Measurements from ENCODE around the gene LMNB1.
"Not testable (repeated sequence)": the region's sequence is repeated elsewhere in the genome, so short reads cannot be mapped to it uniquely, and the experiment has no call there.

Gene LMNB1

DNA sequence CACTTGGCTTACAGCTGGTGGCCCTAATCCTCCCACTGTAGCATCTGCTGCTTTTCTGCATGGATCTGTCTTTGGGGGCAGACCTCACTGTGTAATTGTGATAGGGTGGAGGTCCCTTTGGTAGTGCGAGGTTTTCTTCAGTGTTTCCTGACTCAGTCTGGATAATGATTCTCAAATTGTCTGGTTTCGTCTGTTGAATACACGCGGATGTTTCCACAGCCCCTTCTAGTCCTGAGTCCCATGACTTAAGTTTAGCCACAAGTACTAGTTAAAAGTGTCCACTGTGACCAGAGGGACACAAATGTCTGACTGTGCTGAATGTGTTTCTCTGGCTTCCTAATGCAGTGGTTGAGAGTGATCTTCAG, 70.5 kb downstream of the LMNB1 start:
- H3K4me1 ChIP-seq = no peaks in the 10 kb centered on the region
- DNase-seq (ENCODE audit: low spot score in 2 of 2) = no peak
- H3K9me3 ChIP-seq = no peaks in the 10 kb centered on the region
- in situ Hi-C loops (cut with MboI; ENCODE audit: low sequenced_read_pairs) = no loop called here
- H3K27me3 ChIP-seq (ENCODE audit: low read depth) = no peaks in the 10 kb centered on the region
- no peaks in the 10 kb centered on the region for H3K36me3 ChIP-seq (replicated peaks)
- H3K4me3 ChIP-seq = no peak overlapping the region

DNA sequence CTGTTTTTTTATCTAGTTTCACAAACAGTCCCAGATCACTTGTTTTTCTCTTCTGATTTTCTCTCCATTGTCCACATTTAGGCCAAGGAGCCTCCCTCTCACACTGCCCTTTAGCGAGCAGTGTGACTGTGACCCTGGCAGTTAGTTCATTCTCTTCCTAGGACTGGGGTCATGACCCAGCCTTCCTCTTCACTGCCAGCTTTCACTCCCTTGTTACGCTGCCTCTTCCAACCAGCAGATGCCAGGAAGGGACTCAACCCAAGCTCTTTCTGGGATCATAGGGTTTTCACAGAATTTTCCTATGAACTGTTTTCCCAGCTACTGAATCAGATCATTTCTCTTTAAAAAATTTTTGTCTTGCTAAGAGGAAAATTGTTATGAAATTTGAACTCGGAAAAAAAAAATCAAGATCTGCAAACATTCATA, 70.9 kb downstream of the LMNB1 start:
- Histone ChIP-seq H3K27me3 (ENCODE audit: low read depth) (no peaks in the 10 kb centered on the region), H3K4me3 (no peak overlapping the region), H3K36me3 (replicated peaks) (no peaks in the 10 kb centered on the region), H3K4me1 (no peaks in the 10 kb centered on the region), H3K9me3 (no peaks in the 10 kb centered on the region)
- in situ Hi-C loops (cut with MboI; ENCODE audit: low sequenced_read_pairs) = no loop called here
- DNase-seq (ENCODE audit: low spot score in 2 of 2) = no peak

DNA sequence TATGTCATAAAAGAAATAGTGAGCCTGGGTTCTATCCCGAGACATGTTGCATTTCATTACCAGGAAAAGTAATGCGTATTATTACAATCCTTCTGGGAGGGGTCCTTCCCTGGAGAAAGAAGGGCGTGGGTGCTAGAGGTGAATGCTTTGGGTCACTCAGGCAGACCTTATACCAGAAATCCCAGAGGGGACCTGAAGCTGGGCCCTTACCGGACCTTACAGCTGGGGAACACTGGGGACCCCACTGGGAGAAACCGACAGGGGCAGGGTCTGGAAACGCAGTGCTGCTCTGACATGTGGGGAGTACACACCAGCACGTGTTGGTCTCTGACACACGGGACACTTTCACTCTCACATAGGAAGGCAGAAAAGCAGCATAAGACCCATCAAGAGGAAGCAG, 71.3 kb downstream of the LMNB1 start:
- in situ Hi-C loops (cut with MboI; ENCODE audit: low sequenced_read_pairs) = no loop called here
- H3K4me3 ChIP-seq = no peak overlapping the region
- no peaks in the 10 kb centered on the region for H3K36me3 ChIP-seq (replicated peaks)
- no peak for DNase-seq (ENCODE audit: low spot score in 2 of 2)
- H3K4me1 ChIP-seq = no peaks in the 10 kb centered on the region
- H3K27me3 ChIP-seq (ENCODE audit: low read depth) = no peaks in the 10 kb centered on the region
- no peaks in the 10 kb centered on the region for H3K9me3 ChIP-seq

DNA sequence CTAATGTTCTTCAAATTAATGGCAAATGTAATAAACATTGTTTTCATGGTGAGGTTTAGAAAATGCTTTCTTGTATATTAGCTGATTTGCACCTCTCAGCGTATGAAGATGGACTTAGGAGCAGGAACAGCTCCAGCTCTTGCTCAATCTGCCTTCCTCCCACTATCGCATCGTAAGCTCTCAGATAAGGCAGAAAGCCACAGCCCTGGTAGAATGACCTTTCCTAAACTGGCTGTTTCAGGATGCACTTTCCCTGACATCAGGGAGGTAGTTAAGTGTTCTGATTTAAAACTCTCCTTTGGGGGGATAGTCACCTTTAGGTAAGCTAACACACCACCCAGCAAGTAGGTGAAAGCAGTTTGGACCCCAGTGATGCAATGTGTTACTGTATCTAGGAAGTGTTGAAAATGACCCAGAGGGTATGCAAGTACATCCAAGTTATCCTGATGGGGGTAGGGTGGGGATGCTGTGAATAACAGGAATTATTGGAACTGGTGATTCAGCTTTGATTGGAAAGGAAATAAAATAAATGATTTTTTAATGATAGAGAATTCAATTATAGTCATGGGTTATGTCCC, 72.3 kb downstream of the LMNB1 start:
- H3K4me1 ChIP-seq = no peaks in the 10 kb centered on the region
- H3K9me3 ChIP-seq = no peaks in the 10 kb centered on the region
- no peak for DNase-seq (ENCODE audit: low spot score in 2 of 2)
- in situ Hi-C loops (cut with MboI; ENCODE audit: low sequenced_read_pairs) = no loop called here
- H3K27me3 ChIP-seq (ENCODE audit: low read depth) = no peaks in the 10 kb centered on the region
- H3K4me3 ChIP-seq = no peak overlapping the region
- H3K36me3 ChIP-seq (replicated peaks) = no peaks in the 10 kb centered on the region

DNA sequence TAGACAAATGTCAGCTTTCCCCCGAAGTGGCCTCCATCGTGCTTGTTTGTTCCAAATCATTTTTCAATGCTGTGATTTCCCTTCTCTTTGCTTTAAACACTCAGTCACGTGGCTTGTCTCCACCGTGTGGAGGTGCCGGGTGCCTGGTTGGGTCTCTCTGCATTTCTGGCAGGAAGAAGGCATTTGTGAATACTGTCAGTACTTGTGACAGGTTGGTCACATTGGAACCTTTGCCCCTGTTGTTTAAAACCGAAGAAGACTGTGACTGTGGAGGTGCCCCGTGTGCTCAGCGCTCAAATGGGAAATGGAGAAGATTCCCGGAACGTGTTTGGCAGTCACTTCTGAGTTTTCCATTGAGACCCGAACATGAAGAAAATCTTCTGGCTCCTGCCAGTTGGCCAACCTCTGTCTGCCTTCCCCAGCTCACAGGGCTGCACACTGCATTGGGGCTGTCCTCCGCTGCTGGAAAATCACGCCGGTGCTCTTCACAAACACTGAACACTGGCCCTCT, 74.6 kb downstream of the LMNB1 start:
- Histone ChIP-seq H3K9me3 (no peaks in the 10 kb centered on the region), H3K4me1 (no peaks in the 10 kb centered on the region), H3K4me3 (no peak overlapping the region), H3K27me3 (ENCODE audit: low read depth) (no peaks in the 10 kb centered on the region), H3K36me3 (replicated peaks) (no peaks in the 10 kb centered on the region)
- in situ Hi-C loops (cut with MboI; ENCODE audit: low sequenced_read_pairs) = no loop called here
- no peak for DNase-seq (ENCODE audit: low spot score in 2 of 2)

DNA sequence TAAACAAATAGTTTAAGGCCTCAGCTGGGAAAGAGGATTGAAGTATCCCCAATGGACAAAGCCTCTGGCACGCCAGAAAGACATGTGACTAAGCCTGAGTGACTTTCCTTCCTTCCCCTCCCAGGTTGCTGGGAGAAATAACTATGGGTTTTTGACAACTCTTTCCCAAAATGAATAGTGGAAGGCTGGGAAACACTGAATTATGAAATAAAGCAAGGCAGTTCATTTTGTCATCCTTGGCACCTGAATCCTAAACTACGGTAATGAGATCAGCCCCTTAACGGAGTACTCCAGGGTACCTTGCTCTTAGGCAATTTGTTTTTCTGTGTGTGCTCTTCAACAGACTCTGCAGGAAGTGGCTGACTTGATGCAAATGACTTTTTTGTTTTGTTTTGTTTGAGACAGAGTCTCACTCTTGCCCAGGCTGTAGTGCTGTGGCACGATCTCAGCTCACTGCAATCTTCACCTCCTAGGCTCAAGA, 75.2 kb downstream of the LMNB1 start:
- DNase-seq (ENCODE audit: low spot score in 2 of 2) = no peak
- in situ Hi-C loops (cut with MboI; ENCODE audit: low sequenced_read_pairs) = no loop called here
- H3K27me3 ChIP-seq (ENCODE audit: low read depth) = no peaks in the 10 kb centered on the region
- no peaks in the 10 kb centered on the region for H3K4me1 ChIP-seq
- H3K4me3 ChIP-seq = no peak overlapping the region
- H3K36me3 ChIP-seq (replicated peaks) = no peaks in the 10 kb centered on the region
- no peaks in the 10 kb centered on the region for H3K9me3 ChIP-seq

DNA sequence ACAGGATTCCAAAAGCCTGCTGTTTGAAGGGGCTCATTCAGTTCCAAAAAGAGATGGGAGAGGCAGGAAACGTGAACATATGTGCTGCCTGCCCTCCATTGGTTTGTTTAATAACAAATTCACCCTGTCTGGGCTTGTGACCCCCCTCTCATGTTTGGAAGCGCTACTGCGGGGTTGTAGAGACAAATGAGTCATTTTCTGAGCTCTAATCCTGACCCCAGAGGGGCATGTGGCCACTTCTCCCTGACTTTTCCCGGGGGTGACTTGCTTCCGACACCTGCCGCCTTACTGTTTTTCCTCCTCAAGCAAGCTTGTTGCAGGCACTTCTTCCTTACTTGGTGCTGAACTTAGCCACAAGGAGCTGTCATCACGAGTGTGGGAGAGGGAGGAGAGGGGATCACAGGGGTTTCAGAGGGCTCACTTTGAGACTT, 75.9 kb downstream of the LMNB1 start:
- in situ Hi-C loops (cut with MboI; ENCODE audit: low sequenced_read_pairs) = no loop called here
- Histone ChIP-seq H3K4me3 (no peak overlapping the region), H3K27me3 (ENCODE audit: low read depth) (no peaks in the 10 kb centered on the region), H3K9me3 (no peaks in the 10 kb centered on the region), H3K4me1 (no peaks in the 10 kb centered on the region), H3K36me3 (replicated peaks) (no peaks in the 10 kb centered on the region)
- DNase-seq (ENCODE audit: low spot score in 2 of 2) = no peak

DNA sequence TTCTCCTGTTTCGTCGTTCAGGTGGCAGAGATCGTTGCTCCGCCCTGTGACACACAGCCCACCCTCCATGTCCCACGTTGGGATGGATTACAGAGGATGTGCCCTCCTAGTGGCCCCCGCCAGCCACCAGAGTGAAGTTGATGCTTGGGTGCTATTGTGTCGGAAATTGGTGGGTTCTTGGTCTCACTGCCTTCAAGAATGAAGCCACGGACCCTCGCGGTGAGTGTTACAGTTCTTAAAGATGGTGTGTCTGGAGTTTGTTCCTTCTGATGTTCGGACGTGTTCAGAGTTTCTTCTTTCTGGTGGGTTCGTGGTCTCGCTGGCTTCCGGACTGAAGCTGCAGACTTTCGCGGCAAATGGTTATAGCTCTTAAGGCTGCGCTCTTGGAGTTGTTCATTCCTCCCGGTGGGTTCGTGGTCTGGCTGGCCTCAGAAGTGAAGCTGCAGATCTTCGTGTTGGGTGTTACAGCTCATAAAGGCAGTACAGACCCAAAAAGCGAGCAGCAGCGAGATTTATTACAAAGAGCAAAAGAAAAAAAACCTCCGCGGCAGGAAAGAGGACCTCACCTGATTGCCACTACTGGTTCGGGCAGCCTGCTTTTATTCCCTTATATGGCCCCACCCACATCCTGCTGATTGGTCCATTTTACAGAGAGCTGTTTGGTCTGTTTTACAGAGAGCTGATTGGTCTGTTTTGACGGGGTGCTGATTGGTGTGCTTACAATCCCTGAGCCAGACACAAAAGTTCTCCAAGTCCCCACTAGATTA, 76.8 kb downstream of the LMNB1 start:
- H3K9me3 ChIP-seq; H3K4me1 ChIP-seq; H3K4me3 ChIP-seq; H3K36me3 ChIP-seq (replicated peaks); H3K27me3 ChIP-seq (ENCODE audit: low read depth); in situ Hi-C loops (cut with MboI; ENCODE audit: low sequenced_read_pairs); DNase-seq (ENCODE audit: low spot score in 2 of 2): not testable (repeated sequence)

DNA sequence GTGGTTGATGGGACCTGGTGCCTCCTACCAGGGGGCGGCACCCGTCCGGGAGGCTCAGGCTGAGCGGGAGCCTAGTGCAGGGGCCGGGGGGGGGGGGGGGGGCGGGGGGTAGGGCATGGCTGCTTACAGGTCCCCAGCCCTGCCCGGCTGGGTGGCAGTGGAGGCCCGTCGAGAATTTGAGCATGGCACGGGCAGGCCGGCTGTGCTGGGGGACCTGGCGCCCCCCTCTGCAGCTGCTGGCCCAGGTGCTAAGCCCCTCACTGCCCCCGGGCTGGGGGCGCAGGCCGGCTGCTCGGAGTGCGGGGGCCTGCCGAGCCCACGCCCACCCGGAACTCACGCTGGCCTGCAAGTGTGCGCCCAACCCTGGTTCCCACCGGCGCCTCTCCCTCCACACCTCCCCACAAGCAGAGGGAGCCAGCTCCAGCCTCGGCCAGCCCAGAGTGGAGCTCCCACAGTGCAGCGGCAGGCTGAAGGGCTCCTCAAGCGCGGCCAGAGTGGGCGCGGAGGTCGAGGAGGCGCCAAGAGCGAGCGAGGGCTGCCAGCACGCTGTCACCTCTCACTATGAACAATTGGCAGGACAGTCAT, 77.7 kb downstream of the LMNB1 start:
- Histone ChIP-seq H3K9me3 (no peaks in the 10 kb centered on the region), H3K27me3 (ENCODE audit: low read depth) (no peaks in the 10 kb centered on the region), H3K36me3 (replicated peaks) (no peaks in the 10 kb centered on the region), H3K4me1 (no peaks in the 10 kb centered on the region), H3K4me3 (no peak overlapping the region)
- DNase-seq (ENCODE audit: low spot score in 2 of 2) = no peak
- in situ Hi-C loops (cut with MboI; ENCODE audit: low sequenced_read_pairs) = no loop called here

DNA sequence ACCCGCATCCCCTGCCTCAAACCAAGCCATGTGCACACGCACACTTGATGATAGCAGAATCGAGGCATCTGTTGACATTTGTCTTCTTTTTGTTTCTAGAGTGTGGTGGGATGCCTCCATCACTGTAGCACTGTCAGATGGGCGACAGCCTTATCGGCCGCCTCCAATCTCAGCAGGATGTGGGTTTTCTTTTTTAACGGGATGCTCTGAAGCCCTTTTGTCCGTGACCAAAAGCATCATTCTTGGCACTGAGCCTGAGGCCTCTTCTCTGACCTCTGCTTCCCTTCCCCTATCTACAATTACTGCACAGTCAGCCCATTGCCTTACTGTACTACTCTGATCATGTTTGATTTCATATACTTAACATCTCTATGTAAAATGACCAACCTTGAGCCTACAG, 78.3 kb downstream of the LMNB1 start:
- in situ Hi-C loops (cut with MboI; ENCODE audit: low sequenced_read_pairs) = no loop called here

DNA sequence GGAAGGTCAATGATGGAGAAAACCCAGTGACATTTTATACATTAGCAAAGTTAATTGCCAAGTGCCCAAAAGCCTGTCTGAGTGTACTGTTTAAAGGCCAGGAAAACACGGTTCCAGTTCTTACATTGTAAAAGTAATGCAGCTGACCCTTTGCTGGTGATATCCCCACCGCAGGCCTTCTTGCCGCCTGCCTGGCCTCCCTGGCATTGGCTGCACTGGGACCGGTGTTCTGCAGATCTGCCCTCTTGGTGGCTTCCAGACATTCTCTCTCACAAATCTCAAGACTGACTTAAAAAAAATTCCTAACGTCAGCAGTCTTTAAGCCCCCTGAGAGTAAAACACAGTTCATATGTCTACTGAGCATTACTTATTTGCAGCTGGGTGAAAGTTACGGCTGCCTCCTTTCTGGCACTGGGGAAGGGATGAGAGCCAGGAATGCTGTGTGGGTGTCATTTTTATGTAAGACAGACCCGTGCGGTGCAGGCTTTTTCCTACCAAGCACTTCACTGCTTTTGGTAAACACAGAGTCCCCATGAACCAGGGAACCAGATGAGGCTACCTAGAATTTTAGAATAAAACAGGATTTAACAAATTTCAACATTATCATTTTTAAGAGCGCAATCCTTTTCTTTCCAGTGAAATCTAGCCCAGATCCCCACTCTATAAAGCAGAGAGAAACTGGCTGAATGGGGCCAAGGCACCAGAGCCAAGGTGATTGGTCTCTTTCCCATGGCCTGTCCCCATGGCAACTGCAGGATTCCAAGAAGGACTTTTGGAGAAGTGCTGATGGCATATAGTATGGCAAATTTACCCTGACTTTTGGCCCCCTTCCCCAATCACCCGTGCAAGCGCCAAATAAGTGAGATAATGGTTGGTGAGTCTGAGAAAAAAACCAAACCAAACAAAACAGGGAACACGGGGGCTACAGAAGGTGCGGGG, 80.8 kb downstream of the LMNB1 start:
- in situ Hi-C loops (cut with MboI; ENCODE audit: low sequenced_read_pairs) = no loop called here
- H3K36me3 ChIP-seq (replicated peaks) = no peaks in the 10 kb centered on the region
- no peaks in the 10 kb centered on the region for H3K27me3 ChIP-seq (ENCODE audit: low read depth)
- H3K4me1 ChIP-seq = no peaks in the 10 kb centered on the region
- H3K9me3 ChIP-seq = no peaks in the 10 kb centered on the region
- H3K4me3 ChIP-seq = no peak overlapping the region
- no peak for DNase-seq (ENCODE audit: low spot score in 2 of 2)

More for the DNA sequence above, 78.3 kb downstream of the LMNB1 start:
- no peak for DNase-seq (ENCODE audit: low spot score in 2 of 2)
- Histone ChIP-seq H3K36me3 (replicated peaks) (no peaks in the 10 kb centered on the region), H3K4me3 (no peak overlapping the region), H3K27me3 (ENCODE audit: low read depth) (no peaks in the 10 kb centered on the region), H3K9me3 (no peaks in the 10 kb centered on the region), H3K4me1 (no peaks in the 10 kb centered on the region)

DNA sequence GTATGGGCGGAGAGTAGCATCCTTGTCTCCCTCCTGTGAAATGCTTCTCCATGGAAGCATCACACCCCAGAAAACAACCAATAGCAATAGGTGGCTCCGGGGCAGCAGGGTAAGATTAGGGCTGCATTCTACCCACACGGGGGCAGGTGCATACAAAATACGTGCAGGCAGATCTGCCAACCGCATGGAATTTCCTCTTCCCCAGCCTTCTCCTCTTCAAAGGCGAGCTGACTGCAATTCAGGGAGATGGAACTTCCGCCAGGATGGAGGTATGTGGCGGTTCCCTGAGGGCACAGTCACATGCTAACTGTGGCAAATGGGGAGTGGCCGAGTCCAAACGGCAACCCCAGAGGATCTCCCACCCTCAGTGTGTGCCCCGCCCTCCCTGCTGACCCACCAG, 81.5 kb downstream of the LMNB1 start:
- H3K4me3 ChIP-seq = no peak overlapping the region
- no peaks in the 10 kb centered on the region for H3K9me3 ChIP-seq
- no peaks in the 10 kb centered on the region for H3K27me3 ChIP-seq (ENCODE audit: low read depth)
- H3K4me1 ChIP-seq = no peaks in the 10 kb centered on the region
- DNase-seq (ENCODE audit: low spot score in 2 of 2) = no peak
- in situ Hi-C loops (cut with MboI; ENCODE audit: low sequenced_read_pairs) = no loop called here
- H3K36me3 ChIP-seq (replicated peaks) = no peaks in the 10 kb centered on the region

DNA sequence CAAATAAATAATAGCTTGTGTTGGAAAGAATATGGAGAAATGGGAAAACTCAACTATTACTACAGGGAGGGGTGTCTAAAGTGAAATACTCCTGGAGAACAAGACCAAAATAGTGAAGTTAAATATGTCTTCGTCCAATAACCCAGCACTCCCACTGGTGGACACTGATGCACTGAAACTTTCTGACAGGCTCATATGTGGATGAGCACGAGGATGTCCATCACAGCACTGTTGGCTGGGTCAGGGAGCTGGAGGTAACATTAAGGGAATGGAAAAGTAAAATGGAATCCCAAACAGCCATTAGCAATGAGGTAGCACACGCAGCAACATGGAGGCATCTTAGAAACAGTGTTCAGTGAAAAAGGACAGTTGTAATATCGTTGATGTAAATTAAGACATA, 86.5 kb downstream of the LMNB1 start:
- Histone ChIP-seq H3K9me3 (no peaks in the 10 kb centered on the region), H3K36me3 (replicated peaks) (no peaks in the 10 kb centered on the region), H3K4me1 (no peaks in the 10 kb centered on the region), H3K27me3 (ENCODE audit: low read depth) (no peaks in the 10 kb centered on the region), H3K4me3 (no peak overlapping the region)
- in situ Hi-C loops (cut with MboI; ENCODE audit: low sequenced_read_pairs) = no loop called here
- no peak for DNase-seq (ENCODE audit: low spot score in 2 of 2)

Data from HAP-1 (cell line).